Lower leg skin (tissue), 3 donors: ENCODE measurements around the gene FLNC.

ENCODE experiments used
- CTCF ChIP-seq, 3 donors: fragments of 450-650 bp; IDR thresholded peaks; one replicate each; pipeline ENCODE4 v1.5.1; 2016; ENCODE audit warnings: antibody characterized with exemption in 3 of 3, mild to moderate bottlenecking in 3 of 3, moderate library complexity in 2 of 3
- POLR2A ChIP-seq, 2 donors: fragments of 450-650 bp; IDR thresholded peaks; one replicate each; pipeline ENCODE4 v1.6.1; 2016 to 2017; ENCODE audit warnings: antibody characterized with exemption in 2 of 2, mild to moderate bottlenecking in 1 of 2, moderate library complexity in 1 of 2

GRCh38 chr7:128836729-128837348 is 6.6 kb downstream of the FLNC start:
- no peak for TF ChIP-seq CTCF (IDR thresholded peaks at IDR 0.05)
- TF ChIP-seq POLR2A (IDR thresholded peaks at IDR 0.05), result no peak
